HEK293 (cell line): Measurements from ENCODE around the gene NME1.
A peak's percentile ranks its signal among the peaks of the same experiment; 100 is the strongest.

Experiments
- FEZF1 ChIP-seq: fragments of 450-650 bp; formaldehyde crosslinking; IDR thresholded peaks from 2 replicates; pipeline ENCODE4 v1.5.1; 2016; ENCODE audit warnings: missing biosample characterization, missing genetic modification characterization
- HIC1 ChIP-seq: fragments of 450-650 bp; formaldehyde crosslinking; IDR thresholded peaks from 2 replicates; pipeline ENCODE4 v1.5.1; 2016; ENCODE audit warnings: missing biosample characterization, missing genetic modification characterization
- KLF16 ChIP-seq: fragments of 450-650 bp; formaldehyde crosslinking; IDR thresholded peaks from 2 replicates; pipeline ENCODE4 v1.5.1; 2017; ENCODE audit warnings: missing biosample characterization, missing genetic modification characterization
- OVOL3 ChIP-seq: fragments of 450-650 bp; formaldehyde crosslinking; IDR thresholded peaks from 2 replicates; pipeline ENCODE4 v1.5.1; 2016; ENCODE audit warnings: missing biosample characterization, missing genetic modification characterization
- PATZ1 ChIP-seq: fragments of 450-650 bp; formaldehyde crosslinking; IDR thresholded peaks from 2 replicates; pipeline ENCODE4 v1.5.1; 2016; ENCODE audit warnings: missing biosample characterization, missing genetic modification characterization
- PRDM1 ChIP-seq: fragments of 450-650 bp; formaldehyde crosslinking; IDR thresholded peaks from 2 replicates; pipeline ENCODE4; 2016; ENCODE audit warnings: missing biosample characterization, missing genetic modification characterization
- ZBTB49 ChIP-seq: fragments of 450-650 bp; formaldehyde crosslinking; IDR thresholded peaks from 2 replicates; pipeline ENCODE4 v1.5.1; 2016; ENCODE audit warnings: missing biosample characterization, missing genetic modification characterization, low read depth
- ZBTB6 ChIP-seq: fragments of 450-650 bp; formaldehyde crosslinking; IDR thresholded peaks from 2 replicates; pipeline ENCODE4 v1.5.1; 2017; ENCODE audit warnings: missing biosample characterization, missing genetic modification characterization
- ZFP69B ChIP-seq: fragments of 450-650 bp; formaldehyde crosslinking; IDR thresholded peaks from 2 replicates; pipeline ENCODE4 v1.5.1; 2016; ENCODE audit warnings: missing biosample characterization, missing genetic modification characterization
- ZNF133 ChIP-seq: fragments of 450-650 bp; formaldehyde crosslinking; IDR thresholded peaks from 2 replicates; pipeline ENCODE4 v1.5.1; 2016; ENCODE audit warnings: missing biosample characterization, missing genetic modification characterization
- ZNF140 ChIP-seq: fragments of 450-650 bp; formaldehyde crosslinking; IDR thresholded peaks from 2 replicates; pipeline ENCODE4 v1.5.1; 2016; ENCODE audit warnings: missing biosample characterization, missing genetic modification characterization
- ZNF223 ChIP-seq: fragments of 450-650 bp; formaldehyde crosslinking; IDR thresholded peaks from 2 replicates; pipeline ENCODE4 v1.5.1; 2016; ENCODE audit warnings: missing biosample characterization, missing genetic modification characterization
- ZNF23 ChIP-seq: fragments of 450-650 bp; formaldehyde crosslinking; IDR thresholded peaks from 2 replicates; pipeline ENCODE4 v1.5.1; 2016; ENCODE audit warnings: missing biosample characterization, missing genetic modification characterization, borderline replicate concordance
- ZNF248 ChIP-seq: fragments of 450-650 bp; formaldehyde crosslinking; IDR thresholded peaks from 2 replicates; pipeline ENCODE4 v1.5.1; 2017; ENCODE audit warnings: missing biosample characterization, missing genetic modification characterization
- ZNF37A ChIP-seq: fragments of 450-650 bp; IDR thresholded peaks from 2 replicates; pipeline ENCODE4 v1.5.1; 2018; ENCODE audit warnings: missing biosample characterization, missing genetic modification characterization
- ZNF394 ChIP-seq: fragments of 450-650 bp; formaldehyde crosslinking; IDR thresholded peaks from 2 replicates; pipeline ENCODE4 v1.5.1; 2016; ENCODE audit warnings: missing biosample characterization, missing genetic modification characterization, mild to moderate bottlenecking, moderate library complexity, borderline replicate concordance
- ZNF433 ChIP-seq: fragments of 450-650 bp; formaldehyde crosslinking; IDR thresholded peaks from 2 replicates; pipeline ENCODE4 v1.5.1; 2016; ENCODE audit warnings: missing biosample characterization, missing genetic modification characterization, low read depth
- ZNF555 ChIP-seq: fragments of 450-650 bp; formaldehyde crosslinking; conservative IDR thresholded peaks from 2 replicates; pipeline ENCODE4 v1.5.1; 2017; ENCODE audit warnings: missing biosample characterization, mild to moderate bottlenecking, missing genetic modification characterization, inconsistent platforms
- ZNF600 ChIP-seq: fragments of 450-650 bp; formaldehyde crosslinking; IDR thresholded peaks from 2 replicates; pipeline ENCODE4 v1.5.1; 2016; ENCODE audit warnings: missing biosample characterization, missing genetic modification characterization
- ZNF624 ChIP-seq: fragments of 450-650 bp; formaldehyde crosslinking; IDR thresholded peaks from 2 replicates; pipeline ENCODE4 v1.5.1; 2017; ENCODE audit warnings: missing biosample characterization, missing genetic modification characterization
- ZNF645 ChIP-seq: fragments of 450-650 bp; formaldehyde crosslinking; IDR thresholded peaks from 2 replicates; pipeline ENCODE4; 2016; ENCODE audit warnings: missing biosample characterization, missing genetic modification characterization
- ZNF785 ChIP-seq: fragments of 450-650 bp; formaldehyde crosslinking; IDR thresholded peaks from 2 replicates; pipeline ENCODE4 v1.5.1; 2016; ENCODE audit warnings: missing biosample characterization, missing genetic modification characterization
- ZNF837 ChIP-seq: fragments of 450-650 bp; formaldehyde crosslinking; IDR thresholded peaks from 2 replicates; pipeline ENCODE4 v1.5.1; 2016; ENCODE audit warnings: missing biosample characterization, missing genetic modification characterization
- ZNF843 ChIP-seq: fragments of 450-650 bp; formaldehyde crosslinking; IDR thresholded peaks from 2 replicates; pipeline ENCODE4 v1.5.1; 2016; ENCODE audit warnings: missing biosample characterization, missing genetic modification characterization
- ZSCAN18 ChIP-seq: fragments of 450-650 bp; formaldehyde crosslinking; IDR thresholded peaks from 2 replicates; pipeline ENCODE4 v1.5.1; 2016; ENCODE audit warnings: missing biosample characterization, missing genetic modification characterization
- ZSCAN30 ChIP-seq: fragments of 450-650 bp; IDR thresholded peaks from 2 replicates; pipeline ENCODE4 v1.5.1; 2018; ENCODE audit warnings: missing biosample characterization, mild to moderate bottlenecking, missing genetic modification characterization, moderate library complexity

Gene NME1

GRCh38 chr17:51119415-51120356 lies 33.7 kb upstream of the NME1 start (continued):
- TF ChIP-seq PRDM1 (no peak), ZNF555 (tag by site-specific recombination) (no peak), ZNF624 (no peak), ZNF223 (no peak), HIC1 (no peak), OVOL3 (tag by site-specific recombination) (no peak), FEZF1 (tag by site-specific recombination) (no peak), ZNF23 (tag by site-specific recombination) (no peak), ZNF843 (tag by site-specific recombination) (no peak), ZNF248 (tag by site-specific recombination) (no peak), ZSCAN18 (no peak), ZNF133 (tag by site-specific recombination) (no peak), ZFP69B (tag by site-specific recombination) (no peak), PATZ1 (tag by site-specific recombination) (peak; percentile 74), ZSCAN30 (tag by site-specific recombination) (no peak; the same call in 1 of the 2 replicates), ZNF37A (tag by site-specific recombination) (no peak), ZNF645 (no peak), ZNF785 (no peak), ZNF140 (tag by site-specific recombination) (no peak), ZNF394 (tag by site-specific recombination) (no peak), ZBTB49 (tag by site-specific recombination) (no peak), ZNF837 (tag by site-specific recombination) (no peak), ZNF600 (tag by site-specific recombination) (0 out of 2 replicates have a peak, but pooled peaks have one; percentile 52), ZBTB6 (tag by site-specific recombination) (no peak), ZNF433 (tag by site-specific recombination) (no peak), KLF16 (tag by site-specific recombination) (no peak)
